Hematopoietic multipotent progenitor cell treated with erythropoietin and hydrocortisone succinate and interleukin-3 and kit ligand, for 15 days (in vitro differentiated cells): Measurements from ENCODE around the gene TMEM26.

Experiments
- DNase-seq: peaks from one replicate; pipeline ENCODE4 v3.0.0-alpha.2; 2015; ENCODE audit warnings: low spot score

The TMEM26 gene

GRCh38 chr10:61458031-61458430 is 4.8 kb upstream of the TMEM26 start:
- DNase-seq, result no peak

GRCh38 chr10:61456095-61456789 is 3.1 kb upstream of the TMEM26 start:
- DNase-seq, result no peak

- DNase-seq, result no peak
Observed at GRCh38 chr10:61455656-61456055, 2.5 kb upstream of the TMEM26 start.

- DNase-seq, result no peak
Observed at GRCh38 chr10:61454541-61454940, 1.4 kb upstream of the TMEM26 start.

GRCh38 chr10:61452151-61452651 is 980 bp downstream of the TMEM26 start:
- DNase-seq, result no peak

GRCh38 chr10:61451357-61451756 is 1.8 kb downstream of the TMEM26 start:
- DNase-seq, result no peak

GRCh38 chr10:61448841-61449600 is 4.2 kb downstream of the TMEM26 start:
- DNase-seq, result no peak

GRCh38 chr10:61448091-61448490 is 5.1 kb downstream of the TMEM26 start:
- DNase-seq, result no peak

GRCh38 chr10:61439058-61439609 is 14.0 kb downstream of the TMEM26 start:
- no peak for DNase-seq

GRCh38 chr10:61438141-61438988 is 14.8 kb downstream of the TMEM26 start:
- no peak for DNase-seq

GRCh38 chr10:61423178-61423577 is 30.0 kb downstream of the TMEM26 start:
- DNase-seq, result no peak

GRCh38 chr10:61417661-61418060 is 35.5 kb downstream of the TMEM26 start:
- DNase-seq, result no peak

- DNase-seq, result no peak
Observed at GRCh38 chr10:61415824-61416223, 37.4 kb downstream of the TMEM26 start.

GRCh38 chr10:61411706-61412105 is 41.5 kb downstream of the TMEM26 start:
- DNase-seq, result no peak

- DNase-seq, result no peak
Observed at GRCh38 chr10:61410353-61411070, 42.7 kb downstream of the TMEM26 start.

GRCh38 chr10:61409157-61409556 is 44.0 kb downstream of the TMEM26 start:
- no peak for DNase-seq

- no peak for DNase-seq
Observed at GRCh38 chr10:61408105-61408504, 45.1 kb downstream of the TMEM26 start.

GRCh38 chr10:61406736-61407135 is 46.4 kb downstream of the TMEM26 start:
- DNase-seq, result no peak

- DNase-seq, result no peak
Observed at GRCh38 chr10:61406242-61406641, 46.9 kb downstream of the TMEM26 start.

GRCh38 chr10:61404751-61405150 is 48.4 kb downstream of the TMEM26 start:
- no peak for DNase-seq

- DNase-seq, result no peak
Observed at GRCh38 chr10:61400524-61400923, 52.7 kb downstream of the TMEM26 start.

GRCh38 chr10:61399406-61399805 is 53.8 kb downstream of the TMEM26 start:
- no peak for DNase-seq
